Measurements from ENCODE around the gene PRKAG2. TPM values are rescaled to one million over a fixed set of nuclear protein-coding genes. Genes with fewer than 3 reads are reported as not detected.
A peak's percentile ranks its signal among the peaks of the same experiment; 100 is the strongest.

PRKAG2 gene
- polyA plus RNA-seq, 1 of the 3 experiments (the other 2 are of a cell fraction), result 51.6 TPM

DNA sequence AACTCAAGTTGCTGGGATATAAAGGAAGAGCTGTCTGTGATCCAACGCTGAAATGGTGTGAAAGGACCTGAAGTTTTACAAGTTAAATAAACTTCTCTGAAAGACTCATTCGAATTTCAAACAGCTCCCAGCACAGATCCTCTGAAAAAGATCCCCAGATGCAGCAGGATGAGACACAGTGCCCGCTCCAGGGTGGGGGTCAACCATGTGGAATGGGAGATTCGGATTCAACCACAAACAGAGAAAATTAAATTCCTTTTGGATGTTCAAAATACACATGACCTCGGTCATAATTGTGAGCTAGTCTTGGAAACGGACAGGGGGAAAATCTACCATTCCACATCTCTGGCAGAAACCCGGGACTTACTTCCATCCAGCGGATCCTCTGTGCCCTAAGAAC, 119.6 kb downstream of the PRKAG2 start:
- POLR2A ChIA-PET, result no interaction called here
- Histone ChIP-seq H3K27ac (ENCODE audit: low read depth in 2 of 2, low read length in 1 of 2) (no peak overlapping the region), H3K36me3 (replicated peaks in 1 of 2; ENCODE audit: control insufficient read depth in 1 of 2, insufficient read depth in 2 of 2, low read length in 1 of 2) (no peaks in the 10 kb centered on the region), H3K9me2 (no peaks in the 10 kb centered on the region), H3K4me2 (no peak overlapping the region), H3K4me3 (ENCODE audit: low read depth in 2 of 2, low read length in 1 of 2) (no peak overlapping the region), H4K20me1 (ENCODE audit: insufficient read depth) (no peaks in the 10 kb centered on the region), H3K9me3 (no peaks in the 10 kb centered on the region), H2AFZ (ENCODE audit: low read depth) (0 out of 2 replicates have a peak overlapping the region, but pooled peaks have one; percentile 23), H3K4me1 (ENCODE audit: control insufficient read depth in 1 of 2, insufficient read depth in 2 of 2, low read depth in 1 of 2, low read length in 1 of 2) (peaks cover 2 to 20% of the 10 kb centered on the region in 2 experiments; a peak in 3 of 4 replicates), H3K27me3 (ENCODE audit: insufficient read depth) (no peaks in the 10 kb centered on the region), H3K9ac (no peak overlapping the region; the same call in 1 of the 2 replicates), H3F3A (replicated peaks; ENCODE audit: insufficient read depth) (no peaks in the 10 kb centered on the region), H3K79me2 (ENCODE audit: insufficient read depth) (no peaks in the 10 kb centered on the region)
- WGBS (ENCODE audit: low lambda C conversion rate), result 70% methylated on average over 8 of the region's 8 CpGs
- DNase-seq, result no peak
- CTCF ChIA-PET, result interaction anchor here (0.9 to 22.2 kb wide), 17 partner anchors 11 to 442 kb away, joined by 3 to 333 read pairs (median 4); no protein-coding TSS in a partner anchor
- no peak for TF ChIP-seq RFX5 (IDR thresholded peaks at IDR 0.05; ENCODE audit: low read length)
- 0 out of 2 replicates have a peak, but pooled peaks have one; percentile 10 for TF ChIP-seq RXRA (IDR thresholded peaks at IDR 0.05; ENCODE audit: borderline replicate concordance, low read depth)
- TF ChIP-seq MXI1 (IDR thresholded peaks at IDR 0.05; ENCODE audit: low read depth, low read length), result no peak
- peak; percentile 39 for TF ChIP-seq TCF12 (IDR thresholded peaks at IDR 0.05)
- TF ChIP-seq, protein P1, sequence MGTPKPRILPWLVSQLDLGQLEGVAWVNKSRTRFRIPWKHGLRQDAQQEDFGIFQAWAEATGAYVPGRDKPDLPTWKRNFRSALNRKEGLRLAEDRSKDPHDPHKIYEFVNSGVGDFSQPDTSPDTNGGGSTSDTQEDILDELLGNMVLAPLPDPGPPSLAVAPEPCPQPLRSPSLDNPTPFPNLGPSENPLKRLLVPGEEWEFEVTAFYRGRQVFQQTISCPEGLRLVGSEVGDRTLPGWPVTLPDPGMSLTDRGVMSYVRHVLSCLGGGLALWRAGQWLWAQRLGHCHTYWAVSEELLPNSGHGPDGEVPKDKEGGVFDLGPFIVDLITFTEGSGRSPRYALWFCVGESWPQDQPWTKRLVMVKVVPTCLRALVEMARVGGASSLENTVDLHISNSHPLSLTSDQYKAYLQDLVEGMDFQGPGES (IDR thresholded peaks at IDR 0.05; ENCODE audit: low read depth, low read length), result no peak

DNA sequence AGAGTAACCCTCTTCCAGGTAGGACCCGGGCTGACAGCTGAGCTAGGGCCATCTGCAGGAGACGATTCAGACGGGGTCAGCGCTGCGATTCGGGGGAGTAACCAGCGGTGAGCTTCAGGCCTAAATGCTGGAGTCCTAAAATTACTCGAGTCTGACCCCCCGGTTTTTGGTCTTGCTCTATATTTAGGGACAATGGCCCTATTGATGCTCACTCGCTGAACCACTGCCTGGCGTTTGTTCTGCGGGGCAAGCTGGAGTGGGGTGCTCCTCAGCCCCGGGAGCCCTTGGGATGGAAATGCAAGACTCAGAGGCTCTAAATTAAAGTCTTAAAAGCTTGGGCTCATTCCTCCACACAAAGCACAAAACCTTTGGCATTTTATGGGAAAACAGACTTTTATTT, 120.0 kb downstream of the PRKAG2 start:
- H3K4me3 ChIP-seq (ENCODE audit: low read depth in 2 of 2, low read length in 1 of 2), result no peak overlapping the region
- no peak overlapping the region; the same call in 1 of the 2 replicates for H3K9ac ChIP-seq
- ChIA-PET POLR2A (no interaction called here), CTCF (interaction anchor here (0.9 to 22.2 kb wide), 15 partner anchors 11 to 441 kb away, joined by 3 to 333 read pairs (median 4); no protein-coding TSS in a partner anchor)
- H3K4me1 ChIP-seq (ENCODE audit: control insufficient read depth in 1 of 2, insufficient read depth in 2 of 2, low read depth in 1 of 2, low read length in 1 of 2), result peaks cover 2 to 20% of the 10 kb centered on the region in 2 experiments; a peak in 3 of 4 replicates
- no peaks in the 10 kb centered on the region for H3K9me3 ChIP-seq
- H4K20me1 ChIP-seq (ENCODE audit: insufficient read depth), result no peaks in the 10 kb centered on the region
- no peaks in the 10 kb centered on the region for H3K36me3 ChIP-seq (replicated peaks in 1 of 2; ENCODE audit: control insufficient read depth in 1 of 2, insufficient read depth in 2 of 2, low read length in 1 of 2)
- DNase-seq, result no peak
- H3K79me2 ChIP-seq (ENCODE audit: insufficient read depth), result no peaks in the 10 kb centered on the region
- H2AFZ ChIP-seq (ENCODE audit: low read depth), result 0 out of 2 replicates have a peak overlapping the region, but pooled peaks have one; percentile 23
- no peak for TF ChIP-seq EZH2phosphoT487 (IDR thresholded peaks at IDR 0.05; ENCODE audit: borderline replicate concordance, low read depth)
- no peak for TF ChIP-seq RFX5 (IDR thresholded peaks at IDR 0.05; ENCODE audit: low read length)
- no peak for TF ChIP-seq TAF1 (IDR thresholded peaks at IDR 0.05; ENCODE audit: borderline replicate concordance, low read depth, low read length)
- no peak overlapping the region for H3K4me2 ChIP-seq
- H3K27me3 ChIP-seq (ENCODE audit: insufficient read depth), result no peaks in the 10 kb centered on the region
- WGBS (ENCODE audit: low lambda C conversion rate), result 97% methylated on average over 13 of the region's 13 CpGs
- no peaks in the 10 kb centered on the region for H3K9me2 ChIP-seq
- no peak overlapping the region for H3K27ac ChIP-seq (ENCODE audit: low read depth in 2 of 2, low read length in 1 of 2)
- H3F3A ChIP-seq (replicated peaks; ENCODE audit: insufficient read depth), result no peaks in the 10 kb centered on the region

DNA sequence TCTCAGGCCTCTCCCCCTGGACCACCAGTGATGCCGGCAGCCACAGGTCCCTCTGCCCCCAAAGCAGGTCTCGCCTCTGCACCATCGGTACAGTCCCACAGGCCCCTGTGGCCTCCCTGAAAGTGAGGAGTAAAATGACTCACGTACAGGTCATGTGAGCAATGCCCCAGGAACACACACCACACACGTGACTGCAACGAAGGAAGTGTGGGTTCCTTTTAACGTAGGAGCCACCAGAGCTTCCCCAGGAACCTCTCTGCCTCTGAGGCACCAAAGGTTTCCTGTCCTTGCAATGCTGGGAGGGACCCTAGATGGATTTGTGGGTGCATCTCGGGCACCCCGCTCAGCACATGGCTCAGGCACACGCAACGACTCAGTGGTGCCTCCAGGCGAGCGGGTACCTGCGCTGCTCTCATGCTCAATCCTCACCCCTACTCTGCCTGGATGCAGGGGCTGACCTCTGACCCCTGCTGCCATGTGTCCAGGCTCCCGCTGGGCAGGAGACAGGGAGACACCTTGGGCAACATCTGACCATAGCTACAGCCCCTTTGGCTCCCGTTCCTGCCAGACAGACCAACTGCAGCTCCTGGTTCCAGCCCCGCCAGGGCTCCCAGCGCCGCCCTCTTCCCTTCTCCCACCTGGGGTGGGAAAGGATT, 120.7 kb downstream of the PRKAG2 start:
- no peaks in the 10 kb centered on the region for H3K79me2 ChIP-seq (ENCODE audit: insufficient read depth)
- peak; percentile 21; the same call in 1 of the 2 replicates for TF ChIP-seq FOSL2 (IDR thresholded peaks at IDR 0.05; ENCODE audit: borderline replicate concordance, low read depth)
- TF ChIP-seq, protein P2, sequence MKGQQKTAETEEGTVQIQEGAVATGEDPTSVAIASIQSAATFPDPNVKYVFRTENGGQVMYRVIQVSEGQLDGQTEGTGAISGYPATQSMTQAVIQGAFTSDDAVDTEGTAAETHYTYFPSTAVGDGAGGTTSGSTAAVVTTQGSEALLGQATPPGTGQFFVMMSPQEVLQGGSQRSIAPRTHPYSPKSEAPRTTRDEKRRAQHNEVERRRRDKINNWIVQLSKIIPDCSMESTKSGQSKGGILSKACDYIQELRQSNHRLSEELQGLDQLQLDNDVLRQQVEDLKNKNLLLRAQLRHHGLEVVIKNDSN (IDR thresholded peaks at IDR 0.05; ENCODE audit: borderline replicate concordance, low read depth), result peak; percentile 86
- TF ChIP-seq TCF12 (IDR thresholded peaks at IDR 0.05), result no peak
- no peak for TF ChIP-seq TEAD4 (IDR thresholded peaks at IDR 0.05; ENCODE audit: borderline replicate concordance, insufficient read depth)
- TF ChIP-seq, protein P3, sequence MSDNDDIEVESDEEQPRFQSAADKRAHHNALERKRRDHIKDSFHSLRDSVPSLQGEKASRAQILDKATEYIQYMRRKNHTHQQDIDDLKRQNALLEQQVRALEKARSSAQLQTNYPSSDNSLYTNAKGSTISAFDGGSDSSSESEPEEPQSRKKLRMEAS (IDR thresholded peaks at IDR 0.05; ENCODE audit: low read depth), result peak; percentile 83
- no peak overlapping the region for H3K4me3 ChIP-seq (ENCODE audit: low read depth in 2 of 2, low read length in 1 of 2)
- H3K9me2 ChIP-seq, result no peaks in the 10 kb centered on the region
- H3K9me3 ChIP-seq, result no peaks in the 10 kb centered on the region
- H2AFZ ChIP-seq (ENCODE audit: low read depth), result no peak overlapping the region
- H3K27ac ChIP-seq (ENCODE audit: low read depth in 2 of 2, low read length in 1 of 2), result no peak overlapping the region
- H3K4me2 ChIP-seq, result no peak overlapping the region
- no peaks in the 10 kb centered on the region for H4K20me1 ChIP-seq (ENCODE audit: insufficient read depth)
- H3K27me3 ChIP-seq (ENCODE audit: insufficient read depth), result no peaks in the 10 kb centered on the region
- H3F3A ChIP-seq (replicated peaks; ENCODE audit: insufficient read depth), result no peaks in the 10 kb centered on the region
- ChIA-PET POLR2A (no interaction called here), CTCF (interaction anchor here (0.9 to 22.2 kb wide), 10 partner anchors 14 to 441 kb away, joined by 3 to 333 read pairs (median 17); no protein-coding TSS in a partner anchor)
- no peak for DNase-seq
- H3K36me3 ChIP-seq (replicated peaks in 1 of 2; ENCODE audit: control insufficient read depth in 1 of 2, insufficient read depth in 2 of 2, low read length in 1 of 2), result no peaks in the 10 kb centered on the region
- H3K9ac ChIP-seq, result no peak overlapping the region
- 83% methylated on average over 12 of the region's 19 CpGs for WGBS (ENCODE audit: low lambda C conversion rate)
- peaks cover 2 to 20% of the 10 kb centered on the region in 2 experiments; a peak in 3 of 4 replicates for H3K4me1 ChIP-seq (ENCODE audit: control insufficient read depth in 1 of 2, insufficient read depth in 2 of 2, low read depth in 1 of 2, low read length in 1 of 2)
